Dorsolateral prefrontal cortex (tissue), 118 donors: Measurements from ENCODE around the gene GRIN2C. TPM values are rescaled to one million over a fixed set of nuclear protein-coding genes. Genes with fewer than 3 reads are reported as not detected.

Source experiments
- total RNA-seq, 120 experiments: library from RNA; stranded (reverse); gene quantifications; one replicate each; pipeline versions ENCODE4 v1.2.3 to v1.2.4, GENCODE V29; 2022

GRIN2C gene
- total RNA-seq, 120 experiments from 2014 or later = 10.3 to 74.2 (median 26.7) TPM

Other genes starting within 250 kb of the GRIN2C start
- 1 to 10 TPM in 3 of 120 experiments, under 1 TPM in 76, not detected in 41; 0.10 to 3.6 (median 0.27) TPM for gene CD300E, start 236.1 kb downstream of the GRIN2C start, total RNA-seq
- gene CD300LF, start 147.0 kb downstream of the GRIN2C start, total RNA-seq = 1 to 10 TPM in 54 of 120 experiments, under 1 TPM in 46, not detected in 20; 0.31 to 5.8 (median 1.0) TPM
- 10 to 100 TPM in 119 of 120 experiments, 1 to 10 TPM in 1; 7.1 to 41.8 (median 21.9) TPM for gene RAB37, start 122.6 kb downstream of the GRIN2C start, total RNA-seq
- gene NHERF1, start 111.3 kb downstream of the GRIN2C start, total RNA-seq = 100 to 1,000 TPM in 5 of 120 experiments, 10 to 100 TPM in 115; 37.5 to 169 (median 62.4) TPM
- gene NAT9, start 83.5 kb downstream of the GRIN2C start, total RNA-seq = 10 to 100 TPM; 29.5 to 78.2 (median 45.6) TPM
- gene FDXR, start 13.1 kb upstream of the GRIN2C start, total RNA-seq = 10 to 100 TPM in 57 of 120 experiments, 1 to 10 TPM in 63; 4.2 to 20.9 (median 9.9) TPM
- gene FADS6, start 33.7 kb upstream of the GRIN2C start, total RNA-seq = 10 to 100 TPM in 115 of 120 experiments, 1 to 10 TPM in 5; 4.6 to 28.7 (median 17.6) TPM
- under 1 TPM in 3 of 120 experiments, not detected in 117; 0.10 to 0.19 (median 0.16) TPM for gene USH1G, start 63.4 kb upstream of the GRIN2C start, total RNA-seq
- gene OTOP2, start 64.4 kb upstream of the GRIN2C start, total RNA-seq = not detected
- gene OTOP3, start 76.0 kb upstream of the GRIN2C start, total RNA-seq = not detected
- 100 to 1,000 TPM in 81 of 120 experiments, 10 to 100 TPM in 39; 70.3 to 228 (median 111) TPM for gene HID1, start 112.9 kb upstream of the GRIN2C start, total RNA-seq
- gene CDR2L, start 127.7 kb upstream of the GRIN2C start, total RNA-seq = 10 to 100 TPM; 11.9 to 63.9 (median 22.6) TPM
- 10 to 100 TPM; 11.3 to 30.9 (median 21.5) TPM for gene MRPL58, start 152.8 kb upstream of the GRIN2C start, total RNA-seq
- gene ATP5PD, start 187.1 kb upstream of the GRIN2C start, total RNA-seq = 100 to 1,000 TPM; 142 to 353 (median 254) TPM
- gene KCTD2, start 187.3 kb upstream of the GRIN2C start, total RNA-seq = 100 to 1,000 TPM in 7 of 120 experiments, 10 to 100 TPM in 113; 52.5 to 122 (median 79.8) TPM
- 1 to 10 TPM in 55 of 120 experiments, under 1 TPM in 57, not detected in 8; 0.33 to 3.1 (median 0.98) TPM for gene SLC16A5, start 228.1 kb upstream of the GRIN2C start, total RNA-seq